ENCODE measurements around the gene SRGAP3. TPM values are rescaled to one million over a fixed set of nuclear protein-coding genes. Genes with fewer than 3 reads are reported as not detected.

Gene SRGAP3
- total RNA-seq, 1 donor from 2014 or later = 0.99 TPM

DNA sequence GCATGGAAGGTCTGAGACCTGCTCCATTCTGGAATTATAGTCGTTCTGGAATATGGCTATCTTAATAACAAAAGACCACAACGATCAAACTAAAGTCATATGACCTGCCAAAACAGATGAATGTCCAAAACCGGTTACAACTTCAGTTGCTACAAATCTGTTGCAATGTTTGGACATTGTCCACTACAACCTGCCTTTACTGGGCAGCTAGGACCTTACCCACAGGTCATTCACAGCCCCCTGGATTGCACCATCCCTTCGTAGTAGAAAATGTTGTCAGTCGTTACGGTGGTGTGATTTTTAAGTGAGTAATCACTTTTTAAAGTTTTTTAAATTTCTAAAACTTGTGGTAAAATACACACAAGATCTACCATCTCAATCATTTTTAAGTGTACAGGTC lies 22.5 kb upstream of the SRGAP3 start:
- DNase-seq (ENCODE audit: low spot score) = no peak
- Mint-ChIP-seq H3K4me3 (ENCODE audit: unreplicated experiment) (no peak overlapping the region), H3K27me3 (ENCODE audit: low read depth) (peaks cover 5% of the 10 kb centered on the region), H3K27ac (ENCODE audit: unreplicated experiment) (no peak overlapping the region), H3K9me3 (ENCODE audit: low read depth) (no peaks in the 10 kb centered on the region), H3K4me1 (ENCODE audit: low read depth) (peaks cover 7% of the 10 kb centered on the region), H3K36me3 (ENCODE audit: low read depth) (no peaks in the 10 kb centered on the region)
- TF ChIP-seq, protein P1, sequence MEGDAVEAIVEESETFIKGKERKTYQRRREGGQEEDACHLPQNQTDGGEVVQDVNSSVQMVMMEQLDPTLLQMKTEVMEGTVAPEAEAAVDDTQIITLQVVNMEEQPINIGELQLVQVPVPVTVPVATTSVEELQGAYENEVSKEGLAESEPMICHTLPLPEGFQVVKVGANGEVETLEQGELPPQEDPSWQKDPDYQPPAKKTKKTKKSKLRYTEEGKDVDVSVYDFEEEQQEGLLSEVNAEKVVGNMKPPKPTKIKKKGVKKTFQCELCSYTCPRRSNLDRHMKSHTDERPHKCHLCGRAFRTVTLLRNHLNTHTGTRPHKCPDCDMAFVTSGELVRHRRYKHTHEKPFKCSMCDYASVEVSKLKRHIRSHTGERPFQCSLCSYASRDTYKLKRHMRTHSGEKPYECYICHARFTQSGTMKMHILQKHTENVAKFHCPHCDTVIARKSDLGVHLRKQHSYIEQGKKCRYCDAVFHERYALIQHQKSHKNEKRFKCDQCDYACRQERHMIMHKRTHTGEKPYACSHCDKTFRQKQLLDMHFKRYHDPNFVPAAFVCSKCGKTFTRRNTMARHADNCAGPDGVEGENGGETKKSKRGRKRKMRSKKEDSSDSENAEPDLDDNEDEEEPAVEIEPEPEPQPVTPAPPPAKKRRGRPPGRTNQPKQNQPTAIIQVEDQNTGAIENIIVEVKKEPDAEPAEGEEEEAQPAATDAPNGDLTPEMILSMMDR (IDR thresholded peaks at IDR 0.05) = no peak

DNA sequence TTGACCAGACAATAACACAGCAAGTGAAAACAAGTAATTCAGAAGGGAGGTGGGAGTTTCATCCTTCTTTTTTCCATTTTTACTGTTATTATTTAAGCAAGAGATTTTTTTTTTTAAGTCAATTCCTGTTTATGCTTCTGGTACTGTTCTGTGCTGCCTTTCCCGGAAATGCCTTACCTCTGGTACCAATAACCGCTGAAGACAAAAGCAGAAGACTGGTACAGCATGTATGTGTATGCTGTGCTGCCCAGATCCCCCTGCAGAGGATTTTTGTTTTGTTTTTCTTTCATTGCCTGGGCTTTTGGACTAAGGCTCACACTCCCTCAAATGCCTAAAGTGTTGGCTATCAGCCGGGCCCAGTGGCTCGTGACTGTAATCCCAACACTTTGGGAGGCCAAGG lies 21.3 kb upstream of the SRGAP3 start:
- Mint-ChIP-seq H3K36me3 (ENCODE audit: low read depth) (no peaks in the 10 kb centered on the region), H3K4me3 (ENCODE audit: unreplicated experiment) (no peak overlapping the region), H3K9me3 (ENCODE audit: low read depth) (no peaks in the 10 kb centered on the region), H3K4me1 (ENCODE audit: low read depth) (peaks cover 7% of the 10 kb centered on the region), H3K27ac (ENCODE audit: unreplicated experiment) (no peak overlapping the region), H3K27me3 (ENCODE audit: low read depth) (peaks cover 5% of the 10 kb centered on the region)
- DNase-seq (ENCODE audit: low spot score) = no peak
- TF ChIP-seq, protein P1 (IDR thresholded peaks at IDR 0.05) = no peak

DNA sequence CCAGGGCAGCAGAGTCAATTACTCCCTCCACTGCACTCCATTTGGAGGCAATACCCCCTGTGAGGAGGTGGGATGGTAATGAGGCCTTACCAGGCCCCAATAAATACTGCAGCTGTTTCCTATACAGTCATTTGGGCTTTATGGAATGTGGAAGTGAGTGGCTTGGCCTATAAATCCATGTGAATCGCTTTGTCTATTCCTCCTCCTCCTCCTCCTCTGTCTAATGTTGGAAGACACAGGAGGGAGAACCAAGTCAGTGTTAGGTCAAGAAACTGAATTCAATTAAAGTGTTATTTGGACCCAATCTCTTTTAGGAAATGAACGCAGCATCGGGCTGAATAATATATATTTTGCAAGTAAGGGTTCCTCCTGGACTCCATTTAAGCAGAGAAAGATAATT lies 17.3 kb upstream of the SRGAP3 start:
- Mint-ChIP-seq H3K4me1 (ENCODE audit: low read depth) (no peaks in the 10 kb centered on the region), H3K4me3 (ENCODE audit: unreplicated experiment) (no peak overlapping the region), H3K27ac (ENCODE audit: unreplicated experiment) (no peak overlapping the region), H3K9me3 (ENCODE audit: low read depth) (peaks cover 11% of the 10 kb centered on the region), H3K36me3 (ENCODE audit: low read depth) (peaks cover 5% of the 10 kb centered on the region), H3K27me3 (ENCODE audit: low read depth) (peaks cover 17% of the 10 kb centered on the region)
- TF ChIP-seq, protein P1 (IDR thresholded peaks at IDR 0.05) = no peak
- no peak for DNase-seq (ENCODE audit: low spot score)

DNA sequence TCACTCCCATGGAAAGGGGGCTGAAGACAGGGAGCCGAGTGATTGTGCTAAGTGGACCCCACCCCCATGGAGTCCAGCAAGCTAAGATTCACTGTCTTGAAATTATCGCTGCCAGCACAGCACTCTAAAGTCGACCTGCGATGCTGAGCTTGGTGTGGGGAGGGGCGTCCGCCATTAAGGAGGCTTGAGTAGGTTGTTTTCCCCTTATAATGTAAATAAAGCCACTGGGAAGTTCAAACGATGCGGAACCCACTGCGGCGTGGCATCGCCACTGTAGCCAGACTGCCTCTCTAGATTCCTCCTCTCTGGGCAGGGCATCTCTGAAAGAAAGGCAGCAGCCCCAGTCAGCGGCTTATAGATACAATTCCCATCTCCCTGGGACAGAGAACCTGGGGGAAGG lies 10.9 kb upstream of the SRGAP3 start:
- no peaks in the 10 kb centered on the region for H3K4me1 Mint-ChIP-seq (ENCODE audit: low read depth)
- H3K27me3 Mint-ChIP-seq (ENCODE audit: low read depth) = peaks cover 29% of the 10 kb centered on the region
- H3K36me3 Mint-ChIP-seq (ENCODE audit: low read depth) = peaks cover 7% of the 10 kb centered on the region
- TF ChIP-seq, protein P1 (IDR thresholded peaks at IDR 0.05) = no peak
- H3K4me3 Mint-ChIP-seq (ENCODE audit: unreplicated experiment) = no peak overlapping the region
- no peak overlapping the region for H3K27ac Mint-ChIP-seq (ENCODE audit: unreplicated experiment)
- no peak for DNase-seq (ENCODE audit: low spot score)
- H3K9me3 Mint-ChIP-seq (ENCODE audit: low read depth) = peaks cover 23% of the 10 kb centered on the region

DNA sequence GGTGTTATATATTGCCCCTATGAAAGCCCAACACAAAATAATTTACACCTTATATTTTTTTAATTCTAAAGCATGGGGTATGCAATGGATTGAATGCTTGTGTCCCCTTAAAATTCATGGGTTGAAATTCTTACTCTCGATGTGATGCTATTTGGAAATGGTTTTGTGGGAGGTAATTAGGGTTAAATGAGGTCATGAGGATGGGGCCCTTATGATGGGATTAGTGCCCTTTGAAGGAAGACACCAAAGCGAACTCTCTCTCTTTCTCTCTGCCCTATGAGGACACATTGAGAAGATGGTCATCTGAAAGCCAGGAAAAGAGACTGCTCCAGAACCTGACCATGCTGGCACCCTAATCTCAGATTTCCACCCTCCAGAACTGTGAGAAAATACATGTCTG lies 7.6 kb upstream of the SRGAP3 start:
- TF ChIP-seq, protein P1 (IDR thresholded peaks at IDR 0.05) = no peak
- peaks cover 13% of the 10 kb centered on the region for H3K9me3 Mint-ChIP-seq (ENCODE audit: low read depth)
- no peaks in the 10 kb centered on the region for H3K4me1 Mint-ChIP-seq (ENCODE audit: low read depth)
- no peak overlapping the region for H3K4me3 Mint-ChIP-seq (ENCODE audit: unreplicated experiment)
- no peak for DNase-seq (ENCODE audit: low spot score)
- H3K27ac Mint-ChIP-seq (ENCODE audit: unreplicated experiment) = no peak overlapping the region
- H3K27me3 Mint-ChIP-seq (ENCODE audit: low read depth) = peaks cover 27% of the 10 kb centered on the region
- peaks cover 2% of the 10 kb centered on the region for H3K36me3 Mint-ChIP-seq (ENCODE audit: low read depth)
